Measurements from ENCODE around the gene HNRNPC.
"Not testable (repeated sequence)": the region's sequence is repeated elsewhere in the genome, so short reads cannot be mapped to it uniquely, and the experiment has no call there.

HNRNPC gene

DNA sequence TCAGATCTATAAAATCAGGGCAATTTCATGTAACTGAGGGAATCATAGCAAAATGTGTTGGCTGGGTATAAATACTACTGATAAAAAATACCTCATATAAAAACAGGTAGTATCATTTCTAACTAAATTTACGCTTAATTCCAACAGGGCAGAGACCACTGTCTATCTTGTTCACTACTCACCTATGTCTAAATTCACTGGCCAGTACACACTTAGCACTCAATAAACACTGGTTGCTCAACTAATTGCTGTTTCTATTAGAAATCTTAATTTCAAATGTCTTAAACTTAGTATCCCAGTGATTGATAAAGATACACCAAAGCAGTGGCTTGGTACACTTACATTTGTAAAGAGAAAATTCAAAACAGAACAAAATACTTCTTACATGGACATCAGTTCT lies 55.6 kb downstream of the HNRNPC start:
- DNase-seq (ENCODE audit: low spot score) (no peak), FAIRE-seq (no peak)

DNA sequence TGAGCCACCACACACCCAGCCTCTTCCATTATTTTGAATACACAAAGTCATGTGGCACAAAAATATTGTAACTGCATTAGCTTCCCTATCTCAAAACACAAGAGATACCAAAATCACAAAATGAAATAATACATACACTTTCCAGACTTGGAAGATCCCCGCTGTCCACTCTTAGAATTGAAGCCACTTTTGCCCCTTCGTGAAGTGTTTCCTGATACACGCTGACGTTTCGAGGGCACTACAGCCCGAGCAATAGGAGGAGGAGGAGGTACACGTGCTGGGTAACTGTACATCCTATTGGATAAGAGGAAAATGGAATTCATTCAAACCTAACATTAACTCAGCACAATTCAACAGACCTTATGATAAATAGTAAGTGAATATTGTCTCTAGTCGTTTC lies 56.4 kb downstream of the HNRNPC start:
- FAIRE-seq; DNase-seq (ENCODE audit: low spot score): not testable (repeated sequence)

DNA sequence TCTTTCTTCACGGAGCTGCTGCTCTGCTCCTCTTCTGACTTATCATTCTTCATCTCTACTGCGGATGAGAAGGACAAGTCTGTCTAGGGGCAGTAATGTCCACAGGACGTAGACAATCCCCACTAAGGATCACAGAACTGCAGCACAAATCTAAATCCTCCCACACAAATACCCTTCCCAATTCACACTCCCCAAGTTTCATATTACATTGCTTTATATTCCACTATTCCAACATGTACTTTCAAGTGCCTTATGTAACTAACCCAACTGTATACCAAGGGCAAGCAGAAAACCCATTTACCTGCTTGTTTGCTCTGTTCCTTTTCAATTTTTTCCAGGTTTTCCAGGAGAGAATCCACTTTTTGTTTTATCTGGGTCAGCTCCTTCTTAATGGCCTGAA lies 57.7 kb downstream of the HNRNPC start:
- DNase-seq (ENCODE audit: low spot score) (no peak), FAIRE-seq (no peak)

DNA sequence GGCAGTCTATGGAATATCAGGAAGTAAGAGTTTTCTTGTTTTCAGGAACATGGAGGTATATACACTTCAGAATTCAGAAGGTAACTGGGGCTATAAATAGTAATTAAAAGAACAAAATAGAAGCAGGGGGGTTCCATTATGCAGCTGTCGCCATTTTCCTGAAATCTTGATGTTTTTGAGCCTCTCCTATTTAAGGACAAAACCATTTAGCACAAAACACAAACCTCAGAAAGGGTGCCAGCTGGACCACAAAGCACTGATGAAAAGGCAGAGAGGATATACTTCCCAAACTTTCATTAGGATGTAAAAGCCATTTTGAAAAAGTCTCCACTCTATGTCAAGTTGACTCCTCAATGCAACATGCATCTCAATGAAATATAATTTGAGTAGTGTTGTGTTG lies 59.2 kb downstream of the HNRNPC start:
- FAIRE-seq (no peak), DNase-seq (ENCODE audit: low spot score) (no peak)

DNA sequence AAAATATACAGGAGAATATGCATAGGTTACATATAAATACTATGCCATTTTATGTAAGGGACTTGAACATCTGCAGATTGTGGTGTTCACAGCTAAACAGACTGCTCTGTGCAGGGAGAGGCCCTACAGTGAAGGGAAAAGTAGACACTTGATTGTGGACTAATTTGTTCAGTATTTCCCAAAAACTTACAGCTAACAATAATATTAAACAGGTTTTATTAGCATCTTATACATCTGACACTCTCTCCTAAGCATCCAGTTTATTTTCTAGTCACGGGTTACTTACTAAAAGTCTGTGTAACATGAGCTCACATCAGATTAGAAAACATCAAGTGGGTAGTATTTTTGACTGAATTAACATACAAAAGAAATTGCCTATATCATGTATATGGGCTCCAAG lies 60.1 kb downstream of the HNRNPC start:
- DNase-seq (ENCODE audit: low spot score): no peak
- no peak for FAIRE-seq

DNA sequence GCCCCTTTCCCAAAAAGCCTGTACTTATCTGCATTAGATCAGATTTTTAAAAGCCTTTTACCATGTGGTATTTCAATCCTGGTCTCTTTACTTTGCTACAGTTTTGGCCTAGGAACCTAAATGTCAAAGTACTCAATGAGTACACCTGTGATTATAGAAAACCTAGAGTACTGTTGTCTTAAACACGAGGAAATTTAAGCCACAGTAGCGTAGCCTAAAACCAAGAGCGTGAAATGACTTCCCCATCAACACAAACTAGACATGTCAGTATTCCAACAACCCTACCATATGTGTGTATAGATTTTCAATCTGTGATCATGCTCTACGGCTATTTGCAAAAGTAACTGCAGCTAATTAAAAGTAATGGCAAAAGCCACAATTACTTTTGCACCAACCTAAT lies 60.7 kb downstream of the HNRNPC start:
- no peak for DNase-seq (ENCODE audit: low spot score)
- FAIRE-seq: no peak

DNA sequence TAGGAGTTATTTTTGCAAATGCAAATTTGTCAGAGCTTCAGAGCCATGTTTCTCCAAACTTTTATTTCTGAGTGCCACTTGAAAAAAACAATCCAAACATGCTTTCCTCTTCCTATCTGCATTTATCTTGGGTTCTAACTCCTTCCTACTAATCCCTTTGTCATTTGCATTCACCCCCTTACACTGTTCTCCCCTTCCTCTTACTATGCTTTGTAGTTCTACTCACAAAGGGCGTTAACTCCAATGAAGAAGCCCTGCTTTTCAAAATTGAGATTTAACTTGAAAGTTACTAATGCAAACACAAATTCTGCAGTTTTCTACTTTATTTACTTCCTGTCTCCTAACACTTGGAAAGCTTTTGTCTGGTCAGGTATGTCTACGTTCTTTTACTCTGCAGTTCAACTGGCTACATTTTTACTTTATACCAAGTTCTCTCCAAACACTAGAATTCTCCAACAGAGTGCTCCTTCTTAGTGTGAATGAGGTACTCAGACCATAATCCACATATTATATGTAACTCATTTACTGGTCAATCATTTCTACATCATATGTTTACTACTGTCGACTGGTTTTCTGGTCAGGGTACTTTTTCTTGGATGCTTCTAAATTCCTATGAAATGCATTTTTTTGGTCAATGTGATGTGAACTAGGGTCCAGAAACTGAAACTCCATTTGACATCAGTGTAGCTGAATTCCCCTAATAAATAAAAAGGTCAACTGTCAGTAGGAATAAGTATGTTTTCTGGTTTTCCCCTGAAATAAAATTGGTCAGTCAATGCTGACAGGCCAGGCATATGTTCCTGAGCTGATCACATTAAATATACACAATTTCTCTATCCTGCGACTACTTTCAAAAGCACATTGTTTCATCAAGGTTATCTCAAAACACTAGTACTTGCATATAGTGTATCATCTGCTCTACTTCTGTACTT lies 62.2 kb downstream of the HNRNPC start:
- no peak for DNase-seq (ENCODE audit: low spot score)
- FAIRE-seq: no peak

DNA sequence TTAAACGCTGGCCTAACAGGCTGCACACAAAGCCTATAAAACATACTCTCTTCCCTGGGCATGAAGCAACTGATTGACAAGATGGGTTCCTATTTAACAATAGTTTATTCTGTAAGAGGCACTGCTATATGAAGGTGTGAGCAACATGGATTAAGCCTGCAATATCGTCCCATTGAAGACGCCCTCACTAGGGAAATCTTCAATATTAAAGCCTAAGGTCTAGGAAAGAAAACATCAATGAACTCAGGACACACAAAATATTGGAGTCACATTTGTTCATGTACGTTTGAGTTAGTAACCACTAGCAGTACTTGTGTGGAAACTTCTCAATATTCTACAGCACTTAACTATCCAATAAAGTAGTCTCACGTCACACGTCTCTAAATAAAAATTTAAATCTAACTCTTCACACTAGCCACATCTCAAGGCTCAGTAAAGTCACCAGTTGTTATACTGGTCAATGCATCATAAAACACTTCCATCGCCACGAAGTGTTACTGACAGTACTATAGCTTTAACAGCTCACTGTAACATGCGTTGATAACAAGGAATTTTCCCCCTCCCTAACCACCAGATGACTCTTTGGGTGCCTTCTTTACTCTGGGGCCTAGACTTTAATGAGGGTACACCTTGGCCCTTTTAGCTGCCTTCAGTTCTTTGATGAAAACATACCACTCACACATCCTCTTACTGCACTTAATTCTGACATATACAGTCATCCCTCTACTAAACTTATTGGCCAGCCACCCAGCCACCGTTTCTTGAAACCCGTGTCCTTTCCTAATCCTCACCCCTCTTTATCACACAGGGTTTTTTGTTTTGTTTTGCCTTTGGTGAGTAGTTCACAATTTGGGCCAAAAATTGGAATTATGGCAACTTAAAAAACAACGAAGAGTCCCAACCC lies 63.3 kb downstream of the HNRNPC start:
- DNase-seq (ENCODE audit: low spot score): no peak
- FAIRE-seq: no peak

DNA sequence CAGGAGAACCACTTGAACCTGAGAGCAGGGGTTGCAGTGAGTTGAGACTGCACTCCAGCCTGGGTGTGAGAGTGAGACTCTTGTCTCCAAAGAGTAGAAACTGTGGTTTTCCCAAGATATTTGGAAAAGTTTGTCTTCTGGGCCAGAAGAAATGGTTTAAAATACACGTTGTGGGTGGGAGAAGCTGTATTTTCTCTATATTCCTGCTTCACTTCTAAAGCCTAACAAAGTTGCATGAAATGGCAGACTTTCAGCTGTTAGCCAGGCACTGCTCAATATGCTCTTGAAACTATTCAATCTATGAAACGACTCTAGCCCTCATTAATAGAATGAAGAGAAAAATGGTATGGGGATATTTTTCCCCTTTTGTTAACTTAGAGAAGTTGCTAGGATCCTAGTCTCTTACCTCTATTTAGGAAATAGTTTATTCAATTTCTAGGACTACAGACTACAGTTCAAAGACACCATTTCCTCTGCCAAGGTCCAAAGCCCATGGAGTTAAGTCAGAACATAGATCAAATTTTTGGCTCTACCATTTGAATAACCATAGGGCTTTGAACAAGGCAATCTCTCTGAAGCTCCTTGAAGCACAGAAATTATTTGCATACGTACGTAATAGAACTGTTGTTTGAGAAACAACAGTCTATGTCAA lies 64.1 kb downstream of the HNRNPC start:
- DNase-seq (ENCODE audit: low spot score) (no peak), FAIRE-seq (no peak)

DNA sequence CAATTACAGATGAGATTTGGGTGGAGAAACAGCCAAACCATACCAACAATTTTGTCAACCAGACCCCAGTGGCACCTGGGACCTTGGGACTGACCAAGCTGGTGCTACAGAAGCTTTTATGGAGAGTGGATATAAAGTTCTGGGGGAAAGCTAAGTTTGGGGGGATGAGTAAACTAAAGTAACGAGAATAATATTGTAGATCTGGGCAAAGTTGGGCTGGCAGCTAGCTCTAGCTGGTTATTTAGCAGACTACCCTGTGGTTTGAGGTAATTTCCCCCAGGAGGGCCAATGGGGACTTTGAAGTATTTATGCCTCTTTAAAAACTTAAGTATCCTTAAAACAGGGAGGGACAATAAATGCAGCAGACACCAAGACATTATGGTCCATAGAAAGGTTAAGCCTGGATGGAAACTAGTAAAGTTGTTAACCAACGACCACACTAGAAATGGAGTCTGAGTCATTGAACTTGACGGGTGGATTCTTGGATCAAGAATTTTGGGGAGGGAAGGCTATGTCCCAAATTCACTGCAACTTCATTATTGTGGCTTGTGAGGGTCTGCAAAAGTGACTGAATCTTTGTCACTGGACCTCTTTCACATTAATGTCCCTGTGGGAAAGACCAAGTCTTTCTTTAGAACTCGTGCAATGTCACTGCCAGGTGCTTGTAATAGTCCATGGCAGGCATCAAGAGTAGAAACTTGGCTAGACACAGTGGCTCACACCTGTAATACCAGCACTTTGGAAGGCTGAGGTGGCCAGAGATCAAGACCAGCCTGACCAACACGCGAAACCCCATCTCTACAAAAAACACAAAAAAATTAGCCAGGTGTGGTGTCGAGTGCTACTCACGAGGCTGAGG lies 64.8 kb downstream of the HNRNPC start:
- FAIRE-seq: no peak
- DNase-seq (ENCODE audit: low spot score): no peak

DNA sequence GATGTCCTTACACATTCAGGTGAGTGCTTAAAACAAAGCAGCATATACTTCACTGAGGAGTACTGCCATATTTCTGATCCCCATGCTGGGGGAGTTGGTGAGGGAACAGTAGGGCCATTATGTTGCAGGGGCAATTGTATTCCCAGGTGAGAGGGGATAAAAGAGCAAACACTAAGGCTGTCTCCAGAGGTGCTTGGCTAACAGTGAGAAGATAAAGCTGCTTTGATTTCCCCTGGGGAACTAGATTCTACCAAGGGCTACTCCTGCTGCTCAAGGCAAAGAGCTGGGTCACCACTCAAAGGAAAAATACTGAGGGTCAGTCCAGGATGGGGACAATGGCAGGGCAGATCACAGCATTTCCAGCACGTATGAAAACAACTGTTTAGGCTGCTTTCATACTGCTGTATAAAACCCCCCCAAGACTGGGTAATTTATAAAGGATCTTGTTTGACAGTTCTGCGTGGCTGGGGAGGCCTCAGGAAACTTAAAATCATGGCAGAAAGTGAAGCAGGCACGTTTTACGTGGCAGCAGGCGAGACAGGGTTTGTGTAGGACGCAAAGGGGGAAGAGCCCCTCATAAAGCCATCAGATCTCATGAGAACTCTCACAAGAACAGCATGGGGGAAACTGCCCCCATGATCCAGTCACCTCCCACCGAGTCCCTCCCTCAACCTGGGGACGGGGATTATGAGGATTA lies 65.6 kb downstream of the HNRNPC start:
- DNase-seq (ENCODE audit: low spot score) (no peak), FAIRE-seq (no peak)

DNA sequence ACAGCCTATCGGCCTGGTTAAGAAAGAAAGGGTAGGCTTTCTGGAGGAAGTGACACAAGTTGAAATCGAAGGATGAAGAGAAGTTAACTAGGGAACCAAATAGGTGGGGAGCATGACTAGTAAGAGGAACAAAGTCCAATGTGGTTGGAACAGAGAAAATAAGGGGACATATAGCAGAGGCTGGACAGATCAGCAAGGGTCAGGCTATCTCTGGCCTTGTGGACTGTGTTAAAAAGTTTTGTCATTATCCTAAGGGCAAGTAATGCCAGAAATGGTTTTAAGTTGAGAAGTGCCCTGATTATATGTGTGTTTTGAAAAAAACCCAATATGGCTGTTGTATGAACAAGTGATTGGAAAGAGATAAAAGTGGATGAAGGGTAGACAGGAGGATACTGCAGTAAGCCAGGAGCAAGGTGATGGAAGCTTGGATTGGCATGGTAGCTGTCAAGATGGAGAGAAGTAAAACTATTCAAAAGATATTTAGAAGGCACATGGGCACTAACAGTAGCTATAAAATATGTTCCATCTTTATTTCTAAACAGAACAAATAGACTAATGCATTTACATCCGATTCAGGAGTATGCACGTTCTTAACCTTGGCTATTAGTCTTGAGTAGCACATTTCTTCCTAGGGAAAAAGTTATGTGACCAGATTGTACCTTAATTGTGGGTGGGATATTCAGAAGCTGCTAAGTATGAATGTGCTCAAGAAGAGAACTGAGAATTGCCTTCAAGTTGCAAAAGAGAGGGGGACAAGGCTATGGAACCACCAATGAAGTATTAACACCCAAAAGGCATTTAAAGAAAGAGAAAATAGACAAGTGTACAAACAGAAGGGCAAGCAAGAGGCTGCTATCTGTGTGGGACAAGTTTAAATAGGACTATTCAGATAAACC lies 66.5 kb downstream of the HNRNPC start:
- FAIRE-seq (no peak), DNase-seq (ENCODE audit: low spot score) (no peak)

DNA sequence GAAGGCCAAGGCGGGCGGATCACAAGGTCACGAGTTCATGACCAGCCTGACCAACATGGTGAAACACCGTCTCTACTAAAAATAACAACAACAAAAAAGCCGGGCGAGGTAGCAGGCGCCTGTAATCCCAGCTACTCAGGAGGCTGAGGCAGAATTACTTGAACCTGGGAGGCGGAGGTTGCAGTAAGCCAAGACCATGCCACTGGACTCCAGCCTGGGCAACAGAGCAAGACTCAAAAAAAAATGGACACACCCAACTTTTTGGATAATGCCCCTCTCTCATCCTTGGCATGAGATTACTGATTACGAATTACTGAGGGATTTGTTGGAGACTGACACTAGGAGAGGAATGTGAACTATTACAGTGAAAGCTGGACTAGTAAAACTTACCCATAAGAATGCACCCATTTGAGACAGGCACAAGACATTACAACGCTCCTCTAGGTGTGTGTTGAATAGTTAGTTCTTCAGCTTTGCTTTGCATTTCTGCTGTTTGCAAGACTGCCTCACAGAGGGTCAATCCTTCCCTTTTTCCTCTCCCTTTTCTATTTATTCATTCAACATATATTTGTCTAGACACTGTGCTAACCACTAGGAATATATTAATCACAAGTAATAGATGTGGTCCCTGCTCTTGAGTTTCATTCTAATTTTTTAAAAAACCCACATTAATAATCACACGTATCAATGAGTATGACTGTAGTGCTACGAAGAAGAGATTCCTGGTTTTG lies 67.3 kb downstream of the HNRNPC start:
- no peak for FAIRE-seq
- DNase-seq (ENCODE audit: low spot score): no peak

DNA sequence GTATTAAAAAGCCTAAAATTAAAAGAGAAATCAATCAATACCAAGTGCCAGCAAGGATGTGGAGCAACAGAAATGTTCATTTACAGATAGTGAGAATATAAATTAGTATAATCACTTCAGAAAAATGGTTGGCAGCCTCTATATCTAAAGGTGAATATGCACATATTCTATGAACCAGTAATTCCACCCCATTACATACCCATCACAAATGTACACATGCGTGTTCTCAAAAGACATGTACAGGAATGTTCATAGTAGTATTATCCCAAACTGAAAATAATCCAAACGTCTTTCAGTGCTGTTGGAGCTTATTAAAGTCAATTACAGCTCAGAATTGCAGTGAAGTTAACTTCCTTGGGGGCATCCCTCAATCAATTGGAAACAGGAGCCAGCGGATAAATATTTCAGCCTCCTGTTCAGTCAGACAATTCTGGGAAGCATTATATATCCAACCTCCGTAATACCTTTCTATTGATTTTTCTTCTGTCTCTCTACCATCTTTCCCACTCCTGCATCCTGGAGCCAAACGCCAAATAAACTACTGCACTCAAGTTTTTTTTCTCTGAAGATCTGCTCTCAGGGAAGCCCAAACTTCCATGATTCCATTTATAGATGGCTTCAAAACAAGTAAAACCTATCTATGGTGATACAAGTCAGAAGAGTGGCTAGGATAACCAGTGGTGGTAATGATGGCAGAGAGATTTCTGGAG lies 68.3 kb downstream of the HNRNPC start:
- FAIRE-seq (no peak), DNase-seq (ENCODE audit: low spot score) (no peak)

DNA sequence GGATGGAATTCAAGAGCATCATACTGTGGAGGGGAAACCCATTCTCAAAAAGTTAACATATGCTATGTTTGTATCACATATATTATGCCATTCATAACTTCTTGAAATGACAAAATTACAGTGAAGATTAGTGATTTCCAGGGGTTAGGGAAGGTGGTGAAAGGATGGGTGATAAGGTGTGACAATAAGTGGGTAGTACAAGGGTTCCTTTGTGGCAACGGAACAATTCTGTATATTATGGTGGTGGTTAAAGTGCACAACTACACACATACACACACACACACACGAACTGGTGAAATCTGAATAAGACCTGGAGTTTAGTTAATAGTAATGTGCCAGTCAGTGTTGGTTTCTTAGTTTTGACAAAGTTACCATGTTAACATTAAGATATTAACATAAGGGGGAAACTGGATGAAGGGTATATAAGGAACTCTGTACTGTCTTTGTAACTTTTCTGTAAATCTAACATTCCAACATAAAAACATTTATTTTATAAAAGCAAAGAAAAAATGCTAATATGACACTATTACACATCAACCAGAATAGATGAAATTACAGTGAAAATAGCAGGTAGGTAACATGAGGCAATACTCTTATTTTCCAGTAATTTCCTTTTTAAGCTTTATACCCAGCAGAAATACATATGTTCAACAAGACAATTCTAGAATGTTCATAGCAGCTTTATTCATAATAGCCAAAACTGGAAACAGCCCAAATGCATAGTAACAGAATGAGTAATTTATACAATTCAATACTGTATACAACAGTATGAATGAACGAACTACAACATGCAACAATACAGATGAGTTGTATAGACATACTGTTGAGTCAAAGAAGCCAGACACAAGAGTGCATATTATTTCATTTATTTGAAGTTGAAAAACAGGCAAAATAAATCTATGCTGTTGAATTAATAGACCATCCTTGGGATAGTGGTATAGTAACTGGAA lies 69.4 kb downstream of the HNRNPC start:
- DNase-seq (ENCODE audit: low spot score): no peak
- no peak for FAIRE-seq

DNA sequence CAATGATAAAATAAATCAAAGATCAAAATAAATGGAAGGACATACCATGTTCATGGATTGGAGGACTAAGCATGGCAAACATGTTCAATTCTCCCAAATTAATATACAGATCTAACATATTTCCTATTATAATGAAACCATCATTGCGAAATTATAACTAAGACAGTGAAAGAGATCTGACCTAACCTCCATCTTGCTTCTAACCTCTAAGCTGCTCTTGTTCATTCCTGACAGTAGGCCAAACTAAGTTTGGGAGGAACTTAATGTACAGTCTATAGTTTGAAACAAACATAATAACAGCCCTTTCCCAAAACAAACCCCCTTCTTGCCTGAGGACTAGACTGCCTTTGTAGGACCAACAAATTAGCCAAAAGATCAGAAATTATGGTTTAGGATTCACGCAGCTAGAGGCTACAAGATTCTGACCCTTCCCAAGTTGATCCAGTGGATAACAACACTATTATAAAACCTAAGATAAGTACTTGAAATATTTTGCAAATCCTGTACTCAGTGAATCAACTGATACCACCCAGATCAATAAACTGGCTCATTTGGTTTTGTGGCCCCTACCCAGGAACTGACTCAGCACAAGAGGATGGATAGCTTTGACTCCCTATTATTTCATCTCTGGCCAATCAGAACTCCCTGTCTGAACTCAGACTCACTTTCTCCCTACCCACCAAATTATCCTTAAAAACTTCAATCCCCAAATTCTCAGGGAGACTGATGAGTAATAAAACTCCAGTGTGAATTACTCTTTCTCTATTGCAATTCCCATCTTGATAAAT lies 71.6 kb downstream of the HNRNPC start:
- DNase-seq (ENCODE audit: low spot score): no peak
- FAIRE-seq: no peak
